ENCODE data around the gene PNPLA8.

DNA sequence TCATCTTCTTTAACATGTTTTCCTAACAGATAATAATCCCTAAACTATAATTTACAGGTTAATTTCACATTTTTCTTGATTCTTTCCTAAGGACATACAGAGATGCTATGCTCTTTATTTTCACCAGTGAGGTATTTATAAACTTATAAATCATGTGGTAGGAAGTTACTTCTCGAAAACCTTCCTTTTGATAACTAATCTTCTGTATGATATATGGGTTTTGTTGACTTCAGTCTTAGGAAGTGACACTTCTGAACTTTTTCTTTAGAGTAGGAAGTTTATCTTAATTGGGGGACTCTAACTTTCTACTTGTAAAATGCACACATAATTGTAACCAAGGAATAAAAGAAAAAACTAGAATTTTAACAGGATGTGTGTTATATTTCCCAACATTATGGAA is 9.8 kb upstream of the PNPLA8 start:
- TF ChIP-seq, protein P1, sequence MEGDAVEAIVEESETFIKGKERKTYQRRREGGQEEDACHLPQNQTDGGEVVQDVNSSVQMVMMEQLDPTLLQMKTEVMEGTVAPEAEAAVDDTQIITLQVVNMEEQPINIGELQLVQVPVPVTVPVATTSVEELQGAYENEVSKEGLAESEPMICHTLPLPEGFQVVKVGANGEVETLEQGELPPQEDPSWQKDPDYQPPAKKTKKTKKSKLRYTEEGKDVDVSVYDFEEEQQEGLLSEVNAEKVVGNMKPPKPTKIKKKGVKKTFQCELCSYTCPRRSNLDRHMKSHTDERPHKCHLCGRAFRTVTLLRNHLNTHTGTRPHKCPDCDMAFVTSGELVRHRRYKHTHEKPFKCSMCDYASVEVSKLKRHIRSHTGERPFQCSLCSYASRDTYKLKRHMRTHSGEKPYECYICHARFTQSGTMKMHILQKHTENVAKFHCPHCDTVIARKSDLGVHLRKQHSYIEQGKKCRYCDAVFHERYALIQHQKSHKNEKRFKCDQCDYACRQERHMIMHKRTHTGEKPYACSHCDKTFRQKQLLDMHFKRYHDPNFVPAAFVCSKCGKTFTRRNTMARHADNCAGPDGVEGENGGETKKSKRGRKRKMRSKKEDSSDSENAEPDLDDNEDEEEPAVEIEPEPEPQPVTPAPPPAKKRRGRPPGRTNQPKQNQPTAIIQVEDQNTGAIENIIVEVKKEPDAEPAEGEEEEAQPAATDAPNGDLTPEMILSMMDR (IDR thresholded peaks at IDR 0.05; ENCODE audit: low read length) = no peak
- no peak for TF ChIP-seq EZH2 (optimal IDR thresholded peaks at IDR 0.05; ENCODE audit: low read depth, low read length)
- no peak for TF ChIP-seq EZH2phosphoT487 (IDR thresholded peaks at IDR 0.05; ENCODE audit: low read length)

Data from MM.1S (cell line).